Panc1 (cell line): Measurements from ENCODE around the gene CDH6. TPM values are rescaled to one million over a fixed set of nuclear protein-coding genes. Genes with fewer than 3 reads are reported as not detected.

Experiments used
- ATAC-seq: fragments of 200-7000 bp; cut with Tn5 transposase; 2 replicates; pipeline ENCODE4 v1.9.1; 2020; ENCODE audit warnings: mild to moderate bottlenecking, moderate library complexity
- BruUV-seq: library from RNA; stranded (reverse); fragments of 400-500 nt; replicated peaks from 2 replicates; lab custom pipeline; 2021; lab: Mats Ljungman, UMichigan
- CTCF ChIA-PET: fragments of 300-600 bp; sonication (Branson Sonifier 250); formaldehyde crosslinking; loops from one replicate; lab custom pipeline; 2022; ENCODE audit warnings: antibody characterized with exemption; lab: Charles Lee
- POLR2A ChIA-PET: fragments of 300-600 bp; sonication (Branson Sonifier 250); formaldehyde crosslinking; loops from one replicate; lab custom pipeline; 2022; ENCODE audit warnings: antibody characterized with exemption; lab: Charles Lee
- DNase-seq: peaks from one replicate; pipeline ENCODE4 v3.0.0-alpha.2; 2010; ENCODE audit warnings: low read depth, low spot score
- H3K27ac ChIP-seq: 2 replicates; pipeline ENCODE4 v1.5.1; 2011; ENCODE audit warnings: mild to moderate bottlenecking, low read length, inconsistent platforms
- H3K27me3 ChIP-seq: fragments of 200-500 bp; sonication (Bioruptor generic); 2 replicates; pipeline ENCODE4 v1.6.0; 2014; ENCODE audit warnings: low read length, inconsistent platforms; ENCODE audit not compliant: control insufficient read depth, insufficient read depth
- H3K36me3 ChIP-seq: fragments of 200-500 bp; sonication (Bioruptor generic); 2 replicates; pipeline ENCODE4 v1.5.1; 2014; ENCODE audit warnings: inconsistent platforms, mild to moderate bottlenecking, low read length, moderate library complexity; ENCODE audit not compliant: control insufficient read depth, insufficient read depth
- H3K4me1 ChIP-seq: 2 replicates; pipeline ENCODE4 v1.5.1; 2011; ENCODE audit warnings: inconsistent platforms, mild to moderate bottlenecking, low read length, moderate library complexity; ENCODE audit not compliant: control insufficient read depth, insufficient read depth
- H3K4me3 ChIP-seq, 2 experiments: 2 replicates each; pipeline ENCODE4 v1.5.1; 2011 to 2012; ENCODE audit warnings: low read depth in 2 of 2, low read length in 2 of 2, mild to moderate bottlenecking in 2 of 2, inconsistent platforms in 1 of 2, moderate library complexity in 1 of 2
- H3K9me3 ChIP-seq: fragments of 200-500 bp; sonication (Bioruptor generic); 2 replicates; pipeline ENCODE4 v1.5.1; 2014; ENCODE audit warnings: low read depth, mild to moderate bottlenecking, inconsistent platforms, low read length, moderate library complexity; ENCODE audit not compliant: control insufficient read depth, insufficient read depth
- CTCF ChIP-seq: fragments of 450-650 bp; IDR thresholded peaks from 2 replicates; pipeline ENCODE4 v1.5.1; 2017; ENCODE audit warnings: mild to moderate bottlenecking
- POLR2AphosphoS5 ChIP-seq: IDR thresholded peaks from 2 replicates; pipeline ENCODE4 v1.6.1; 2012; ENCODE audit warnings: mild to moderate bottlenecking, low read depth, low read length, moderate library complexity
- REST ChIP-seq, 2 experiments: IDR thresholded peaks; 2 replicates each; pipeline ENCODE4 v1.6.1; 2011 to 2012; ENCODE audit warnings: low read depth in 2 of 2, control low read depth in 1 of 2, low read length in 1 of 2, mild to moderate bottlenecking in 1 of 2, moderate library complexity in 1 of 2; ENCODE audit not compliant: insufficient read depth in 1 of 2
- SIN3A ChIP-seq: IDR thresholded peaks from 2 replicates; pipeline ENCODE4 v1.6.1; 2012; ENCODE audit warnings: low read depth, mild to moderate bottlenecking, low read length, moderate library complexity, borderline replicate concordance; ENCODE audit not compliant: insufficient read depth
- TCF7L2 ChIP-seq: IDR thresholded peaks from 2 replicates; pipeline ENCODE4 v1.6.1; 2011; ENCODE audit warnings: mild to moderate bottlenecking, low read depth, low read length, inconsistent platforms
- in situ Hi-C: cut with HindIII; loops from 2 replicates; pipeline ENCODE4 v1.10.0; 2016; ENCODE audit warnings: low sequenced_read_pairs, low pct_unique_long_range_greater_than_20kb
- intact Hi-C: fragments of 100-400 bp; cut with micrococcal nuclease; formaldehyde crosslinking; loops from one replicate; pipeline ENCODE4 v1.10.0; 2022; ENCODE audit not compliant: unreplicated experiment
- total RNA-seq: library from RNA; stranded (reverse); gene quantifications from one replicate; pipeline ENCODE4 v1.2.1, GENCODE V29; 2021; ENCODE audit not compliant: unreplicated experiment

CDH6 gene
- total RNA-seq, 1 experiment from 2014 or later, result 0.36 TPM

- Histone ChIP-seq H3K27me3 (peaks cover 45% of the 10 kb centered on the region), H3K9me3 (no peaks in the 10 kb centered on the region), H3K36me3 (no peaks in the 10 kb centered on the region), H3K4me3 (no peak overlapping the region), H3K4me1 (peaks cover 11% of the 10 kb centered on the region), H3K27ac (no peak overlapping the region)
- TF ChIP-seq CTCF, result no peak
- no peak; the same call in 1 of the 2 replicates for TF ChIP-seq TCF7L2
- TF ChIP-seq REST (IDR thresholded peaks at IDR 0.05; ENCODE audit: insufficient read depth in 1 of 2, low read depth in 2 of 2, low read length in 1 of 2), result no peak
- no peak for TF ChIP-seq SIN3A
- no peak for TF ChIP-seq POLR2AphosphoS5
- ATAC-seq (no peak), DNase-seq (no peak)
- BruUV-seq, result no TSS peak
- ChIA-PET CTCF (interaction anchor here (1.0 kb wide), 1 partner anchor 10 kb away, joined by 3 read pairs; no protein-coding TSS in a partner anchor), POLR2A (no interaction called here)
- in situ Hi-C loops (no loop called here), intact Hi-C loops (no loop called here)
Measured at GRCh38 chr5:31196309-31196708, 2.8 kb downstream of the CDH6 start.

- no peaks in the 10 kb centered on the region for H3K36me3 ChIP-seq
- H3K4me3 ChIP-seq, result no peak overlapping the region
- no TSS peak for BruUV-seq
- peaks cover 11% of the 10 kb centered on the region for H3K4me1 ChIP-seq
- peaks cover 38% of the 10 kb centered on the region for H3K27me3 ChIP-seq
- no peaks in the 10 kb centered on the region for H3K9me3 ChIP-seq
- POLR2A ChIA-PET, result no interaction called here
- no peak for DNase-seq
- in situ Hi-C loops (no loop called here), intact Hi-C loops (no loop called here)
- CTCF ChIA-PET, result interaction anchor here (0.7 kb wide), 1 partner anchor 281 kb away, joined by 3 read pairs; no protein-coding TSS in a partner anchor
- no peak overlapping the region for H3K27ac ChIP-seq
- no peak for ATAC-seq
- no peak for TF ChIP-seq TCF7L2
Measured at GRCh38 chr5:31197183-31197582, 3.7 kb downstream of the CDH6 start.

GRCh38 chr5:31204958-31205357, 11.5 kb downstream of the CDH6 start:
- no peaks in the 10 kb centered on the region for H3K36me3 ChIP-seq
- ChIA-PET POLR2A (no interaction called here), CTCF (no interaction called here)
- no peaks in the 10 kb centered on the region; the same call in 1 of the 2 replicates for H3K27me3 ChIP-seq
- ATAC-seq (no peak), DNase-seq (no peak)
- BruUV-seq, result no TSS peak
- no peaks in the 10 kb centered on the region for H3K4me1 ChIP-seq
- TF ChIP-seq CTCF (no peak), SIN3A (no peak), TCF7L2 (no peak), REST (IDR thresholded peaks at IDR 0.05; ENCODE audit: insufficient read depth in 1 of 2, low read depth in 2 of 2, low read length in 1 of 2) (no peak), POLR2AphosphoS5 (no peak)
- no peak overlapping the region for H3K27ac ChIP-seq
- intact Hi-C loops (no loop called here), in situ Hi-C loops (no loop called here)
- no peaks in the 10 kb centered on the region for H3K9me3 ChIP-seq
- no peak overlapping the region for H3K4me3 ChIP-seq
